Mesenchymal stem cell (in vitro differentiated cells and primary cell): ENCODE measurements around the gene CTU2.

Experiments
- DNase-seq: peaks from one replicate; pipeline ENCODE4 v3.0.0-alpha.2; 2013
- H2AFZ ChIP-seq: one replicate; pipeline ENCODE4 v1.6.1; 2013; ENCODE audit warnings: low read depth, mild to moderate bottlenecking, control low read depth, inconsistent platforms, low read length, moderate library complexity
- H2AK5ac ChIP-seq: 2 replicates; pipeline ENCODE4 v1.6.1; 2013; ENCODE audit warnings: low read length, moderate library complexity, mild to moderate bottlenecking, inconsistent platforms; ENCODE audit not compliant: severe bottlenecking
- H2BK120ac ChIP-seq: one replicate; pipeline ENCODE4 v1.6.1; 2013; ENCODE audit warnings: low read depth, mild to moderate bottlenecking, inconsistent platforms, low read length, moderate library complexity
- H2BK12ac ChIP-seq, 2 experiments: one replicate each; pipeline ENCODE4 v1.6.1; 2013; ENCODE audit warnings: inconsistent platforms in 2 of 2, low read length in 2 of 2, mild to moderate bottlenecking in 2 of 2, moderate library complexity in 2 of 2, control low read depth in 1 of 2
- H2BK15ac ChIP-seq: one replicate; pipeline ENCODE4 v1.6.1; 2013; ENCODE audit warnings: mild to moderate bottlenecking, low read depth, inconsistent platforms; ENCODE audit not compliant: poor library complexity, severe bottlenecking
- H2BK5ac ChIP-seq: 2 replicates; pipeline ENCODE4 v1.6.1; 2013; ENCODE audit warnings: low read depth, mild to moderate bottlenecking, low read length, control low read depth, inconsistent platforms; ENCODE audit not compliant: poor library complexity, severe bottlenecking
- H3K14ac ChIP-seq, 2 experiments: one replicate each; pipeline ENCODE4 v1.6.1; 2013; ENCODE audit warnings: inconsistent platforms in 2 of 2, low read length in 2 of 2, control low read depth in 1 of 2, mild to moderate bottlenecking in 1 of 2, moderate library complexity in 1 of 2
- H3K18ac ChIP-seq, 2 experiments: one replicate each; pipeline ENCODE4 v1.6.1; 2013; ENCODE audit warnings: inconsistent platforms in 2 of 2, low read length in 2 of 2, control low read depth in 1 of 2, low read depth in 1 of 2, mild to moderate bottlenecking in 1 of 2
- H3K23ac ChIP-seq, 2 experiments: one replicate each; pipeline ENCODE4 v1.6.1; 2013; ENCODE audit warnings: inconsistent platforms in 2 of 2, low read length in 2 of 2, mild to moderate bottlenecking in 2 of 2, moderate library complexity in 2 of 2, control low read depth in 1 of 2
- H3K27ac ChIP-seq: 2 replicates; pipeline ENCODE4 v1.5.1; 2013; ENCODE audit warnings: mild to moderate bottlenecking, moderate library complexity, low read length, control low read depth, inconsistent platforms; ENCODE audit not compliant: poor library complexity, severe bottlenecking
- H3K27me3 ChIP-seq, 2 experiments: 2 replicates each; pipeline versions ENCODE4 v1.6.1 to v1.7.0; 2013; ENCODE audit warnings: low read length in 2 of 2, mild to moderate bottlenecking in 2 of 2, moderate library complexity in 2 of 2, control low read depth in 1 of 2, inconsistent platforms in 1 of 2; ENCODE audit not compliant: control insufficient read depth in 1 of 2, insufficient read depth in 1 of 2
- H3K36me3 ChIP-seq, 2 experiments: 2 replicates each; pipeline versions ENCODE4 v1.6.1 to v1.7.0; 2013; ENCODE audit warnings: low read length in 2 of 2, control low read depth in 1 of 2, inconsistent platforms in 1 of 2, low read depth in 1 of 2, mild to moderate bottlenecking in 1 of 2; ENCODE audit not compliant: insufficient read depth in 2 of 2, control insufficient read depth in 1 of 2
- H3K4ac ChIP-seq, 2 experiments: one replicate each; pipeline ENCODE4 v1.6.1; 2013; ENCODE audit warnings: inconsistent platforms in 2 of 2, low read length in 2 of 2, mild to moderate bottlenecking in 2 of 2, moderate library complexity in 2 of 2, control low read depth in 1 of 2, low read depth in 1 of 2
- H3K4me1 ChIP-seq: 2 replicates; pipeline ENCODE4 v1.6.1; 2013; ENCODE audit warnings: low read depth, low read length, control low read depth; ENCODE audit not compliant: control insufficient read depth, insufficient read depth
- H3K4me2 ChIP-seq: 2 replicates; pipeline ENCODE4 v1.6.1; 2013; ENCODE audit warnings: low read length, mild to moderate bottlenecking, inconsistent platforms; ENCODE audit not compliant: poor library complexity, severe bottlenecking
- H3K4me3 ChIP-seq, 2 experiments: 2 replicates each; pipeline versions ENCODE4 v1.5.1 to v1.7.0; 2013; ENCODE audit warnings: low read length in 2 of 2, mild to moderate bottlenecking in 2 of 2, control low read depth in 1 of 2, low read depth in 1 of 2; ENCODE audit not compliant: insufficient read depth in 1 of 2
- H3K79me1 ChIP-seq: replicated peaks from 2 replicates; pipeline ENCODE4 v1.6.1; 2013; ENCODE audit warnings: mild to moderate bottlenecking, control low read depth, low read length, inconsistent platforms; ENCODE audit not compliant: poor library complexity, severe bottlenecking
- H3K9ac ChIP-seq: 2 replicates; pipeline ENCODE4 v1.7.0; 2013; ENCODE audit warnings: mild to moderate bottlenecking, low read length, moderate library complexity
- H3K9me3 ChIP-seq: 2 replicates; pipeline ENCODE4 v1.7.0; 2013; ENCODE audit warnings: mild to moderate bottlenecking, low read length; ENCODE audit not compliant: control insufficient read depth
- H4K8ac ChIP-seq: one replicate; pipeline ENCODE4 v1.6.1; 2013; ENCODE audit warnings: inconsistent platforms, mild to moderate bottlenecking, low read length, moderate library complexity
- H4K91ac ChIP-seq: one replicate; pipeline ENCODE4 v1.6.1; 2013; ENCODE audit warnings: mild to moderate bottlenecking, low read length, inconsistent platforms
- WGBS: methylation state at CpG from one replicate; pipeline ENCODE4 v1.1.7; 2013; ENCODE audit warnings: mixed read lengths; 5-methylcytosine and 5-hydroxymethylcytosine counted together

The CTU2 gene

DNA sequence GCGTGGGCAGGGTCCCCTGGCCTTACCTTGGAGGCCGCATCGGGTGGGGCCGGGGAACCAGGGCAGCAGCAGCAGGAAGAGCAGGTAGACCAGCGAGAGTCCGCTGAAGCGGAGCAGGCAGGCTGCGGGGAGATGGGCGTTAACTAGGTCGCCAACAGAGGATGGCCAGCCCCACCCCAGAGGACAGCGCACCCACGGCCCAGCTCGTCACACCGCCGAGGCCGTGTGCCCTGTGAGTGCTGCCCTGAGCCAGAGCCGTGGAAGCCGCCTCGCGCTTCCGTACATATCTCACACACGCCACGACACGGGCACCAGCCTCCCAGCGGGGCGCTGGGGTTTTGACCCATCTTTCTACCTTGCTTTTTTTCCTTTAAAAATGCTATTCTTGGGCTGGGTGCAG is 43.1 kb downstream of the CTU2 start:
- Histone ChIP-seq H3K9me3 (no peaks in the 10 kb centered on the region), H2BK5ac (no peak overlapping the region), H3K27me3 (no peaks in the 10 kb centered on the region), H3K4me1 (peaks cover 26% of the 10 kb centered on the region), H3K4me3 (no peak overlapping the region), H4K8ac (no peak overlapping the region), H2BK120ac (no peak overlapping the region), H3K36me3 (peaks cover 5 to 60% of the 10 kb centered on the region in 2 experiments), H3K4ac (no peak overlapping the region), H4K91ac (peak overlapping the region; percentile 66), H3K4me2 (no peak overlapping the region), H3K14ac (no peak overlapping the region), H3K23ac (no peak overlapping the region), H3K79me1 (peaks cover 41% of the 10 kb centered on the region), H2AK5ac (no peak overlapping the region), H2AFZ (no peak overlapping the region), H3K27ac (no peak overlapping the region), H3K18ac (no peak overlapping the region), H2BK15ac (no peak overlapping the region), H3K9ac (no peak overlapping the region), H2BK12ac (no peak overlapping the region)
- no peak for DNase-seq
- WGBS: 98% methylated on average over 26 of the region's 26 CpGs

DNA sequence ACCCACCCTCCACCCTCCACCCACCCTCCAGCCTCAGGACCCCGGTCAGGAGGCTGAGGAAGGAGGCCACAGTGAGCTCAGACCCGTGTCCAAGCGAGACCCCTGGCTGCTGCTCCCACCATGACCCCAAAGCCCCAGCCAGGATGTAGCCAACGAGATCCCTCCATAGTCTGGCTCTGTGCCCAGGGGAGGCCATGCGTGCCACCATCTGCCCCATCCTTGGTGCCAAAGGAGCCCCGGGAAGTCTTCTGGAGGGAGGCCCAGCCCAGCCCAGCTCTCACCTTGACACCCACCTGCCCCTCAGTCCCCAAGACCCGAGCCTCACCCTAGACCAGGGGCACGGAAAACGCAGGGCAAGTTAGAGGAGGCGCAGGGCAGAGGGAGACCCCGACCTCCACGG is 44.6 kb downstream of the CTU2 start:
- Histone ChIP-seq H3K4me3 (no peak overlapping the region), H3K27ac (no peak overlapping the region), H2BK120ac (no peak overlapping the region), H2BK5ac (no peak overlapping the region), H3K23ac (no peak overlapping the region), H2BK15ac (no peak overlapping the region), H2BK12ac (peak overlapping the region in 1 of 2 experiments; percentile 23), H3K4ac (peak overlapping the region in 1 of 2 experiments; percentile 31), H4K8ac (peak overlapping the region; percentile 77), H3K4me2 (no peak overlapping the region), H3K9me3 (no peaks in the 10 kb centered on the region), H3K79me1 (peaks cover 40% of the 10 kb centered on the region), H2AFZ (no peak overlapping the region), H4K91ac (peak overlapping the region; percentile 11), H3K9ac (no peak overlapping the region), H3K36me3 (peaks cover 5 to 58% of the 10 kb centered on the region in 2 experiments), H3K4me1 (peaks cover 35% of the 10 kb centered on the region), H3K27me3 (no peaks in the 10 kb centered on the region), H3K18ac (no peak overlapping the region), H3K14ac (no peak overlapping the region), H2AK5ac (no peak overlapping the region)
- no peak for DNase-seq
- WGBS: 93% methylated on average over 12 of the region's 12 CpGs

DNA sequence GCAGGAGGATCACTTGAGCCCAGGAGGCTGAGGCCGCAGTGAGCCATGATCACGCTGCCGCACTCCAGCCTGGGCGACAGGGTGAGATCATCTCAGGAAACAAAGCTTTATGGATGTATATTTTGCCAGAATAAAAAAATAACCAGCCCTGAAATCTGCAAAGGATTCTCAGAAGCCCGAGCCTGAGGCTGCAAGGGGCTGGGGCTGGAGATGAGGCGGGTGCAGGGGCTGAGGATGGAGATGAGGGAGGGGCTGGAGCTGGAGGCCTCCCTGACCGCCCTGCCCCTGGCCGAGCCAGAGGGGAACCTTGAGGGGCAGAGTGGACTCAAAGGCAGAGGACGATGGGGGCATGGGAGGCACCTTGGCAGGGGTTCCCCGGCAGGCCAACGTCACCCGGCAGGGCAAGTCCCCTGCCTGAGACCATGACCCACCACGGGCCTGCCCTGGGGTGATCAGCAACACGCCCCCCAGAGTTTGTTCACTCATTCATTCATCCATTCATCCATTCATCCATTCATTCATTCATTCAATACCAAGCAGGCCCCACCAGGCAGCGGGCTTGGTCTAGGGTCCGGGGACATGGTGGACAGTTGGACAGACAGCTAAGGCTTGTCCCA is 46.2 kb downstream of the CTU2 start:
- WGBS: 96% methylated on average over 16 of the region's 16 CpGs
- no peak overlapping the region for H2BK12ac ChIP-seq
- H4K8ac ChIP-seq: no peak overlapping the region
- H3K4me1 ChIP-seq: peaks cover 34% of the 10 kb centered on the region
- no peak overlapping the region for H2AK5ac ChIP-seq
- no peak overlapping the region for H3K4me2 ChIP-seq
- no peak overlapping the region for H2AFZ ChIP-seq
- H3K14ac ChIP-seq: no peak overlapping the region
- H3K36me3 ChIP-seq: peaks cover 5 to 57% of the 10 kb centered on the region in 2 experiments
- no peak overlapping the region for H3K4me3 ChIP-seq
- H3K27me3 ChIP-seq: no peaks in the 10 kb centered on the region
- no peak overlapping the region for H2BK15ac ChIP-seq
- H3K4ac ChIP-seq: no peak overlapping the region
- H3K23ac ChIP-seq: no peak overlapping the region
- H3K18ac ChIP-seq: no peak overlapping the region
- DNase-seq: no peak
- peaks cover 44% of the 10 kb centered on the region for H3K79me1 ChIP-seq
- H3K9ac ChIP-seq: no peak overlapping the region
- no peak overlapping the region for H2BK5ac ChIP-seq
- H3K9me3 ChIP-seq: no peaks in the 10 kb centered on the region
- H4K91ac ChIP-seq: no peak overlapping the region
- H2BK120ac ChIP-seq: no peak overlapping the region
- H3K27ac ChIP-seq: no peak overlapping the region

GRCh38 chr16:88753191-88753590 is 46.9 kb downstream of the CTU2 start:
- Histone ChIP-seq H3K14ac (no peak overlapping the region), H3K27ac (no peak overlapping the region), H2BK12ac (no peak overlapping the region), H2BK5ac (no peak overlapping the region), H3K4me1 (peaks cover 40% of the 10 kb centered on the region), H3K23ac (no peak overlapping the region), H3K36me3 (peaks cover 5 to 50% of the 10 kb centered on the region in 2 experiments), H3K79me1 (peaks cover 42% of the 10 kb centered on the region), H2AFZ (no peak overlapping the region), H3K18ac (no peak overlapping the region), H3K27me3 (no peaks in the 10 kb centered on the region), H4K8ac (no peak overlapping the region), H3K4me3 (no peak overlapping the region), H2AK5ac (no peak overlapping the region), H3K4ac (no peak overlapping the region), H2BK15ac (no peak overlapping the region), H3K9ac (no peak overlapping the region), H3K9me3 (no peaks in the 10 kb centered on the region), H2BK120ac (no peak overlapping the region), H3K4me2 (no peak overlapping the region), H4K91ac (no peak overlapping the region)
- WGBS: 83% methylated on average over 5 of the region's 13 CpGs
- no peak for DNase-seq
